GM19025 (cell line): Measurements from ENCODE around the gene PPP6R2.

Experiments used
- ATAC-seq: cut with Tn5 transposase; IDR thresholded peaks from one replicate; pipeline ENCODE4 v1.9.1; 2021; ENCODE audit warnings: mild to moderate bottlenecking, low read depth, moderate library complexity; ENCODE audit not compliant: unreplicated experiment

Gene PPP6R2, protein sequence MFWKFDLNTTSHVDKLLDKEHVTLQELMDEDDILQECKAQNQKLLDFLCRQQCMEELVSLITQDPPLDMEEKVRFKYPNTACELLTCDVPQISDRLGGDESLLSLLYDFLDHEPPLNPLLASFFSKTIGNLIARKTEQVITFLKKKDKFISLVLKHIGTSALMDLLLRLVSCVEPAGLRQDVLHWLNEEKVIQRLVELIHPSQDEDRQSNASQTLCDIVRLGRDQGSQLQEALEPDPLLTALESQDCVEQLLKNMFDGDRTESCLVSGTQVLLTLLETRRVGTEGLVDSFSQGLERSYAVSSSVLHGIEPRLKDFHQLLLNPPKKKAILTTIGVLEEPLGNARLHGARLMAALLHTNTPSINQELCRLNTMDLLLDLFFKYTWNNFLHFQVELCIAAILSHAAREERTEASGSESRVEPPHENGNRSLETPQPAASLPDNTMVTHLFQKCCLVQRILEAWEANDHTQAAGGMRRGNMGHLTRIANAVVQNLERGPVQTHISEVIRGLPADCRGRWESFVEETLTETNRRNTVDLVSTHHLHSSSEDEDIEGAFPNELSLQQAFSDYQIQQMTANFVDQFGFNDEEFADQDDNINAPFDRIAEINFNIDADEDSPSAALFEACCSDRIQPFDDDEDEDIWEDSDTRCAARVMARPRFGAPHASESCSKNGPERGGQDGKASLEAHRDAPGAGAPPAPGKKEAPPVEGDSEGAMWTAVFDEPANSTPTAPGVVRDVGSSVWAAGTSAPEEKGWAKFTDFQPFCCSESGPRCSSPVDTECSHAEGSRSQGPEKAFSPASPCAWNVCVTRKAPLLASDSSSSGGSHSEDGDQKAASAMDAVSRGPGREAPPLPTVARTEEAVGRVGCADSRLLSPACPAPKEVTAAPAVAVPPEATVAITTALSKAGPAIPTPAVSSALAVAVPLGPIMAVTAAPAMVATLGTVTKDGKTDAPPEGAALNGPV

GRCh38 chr22:50342651-50343540, at the start of gene PPP6R2:
Gene PPP6R2 (plus strand): TSS chr22:50343327. CDS start chr22:50393909, 50,582 bp downstream.
- peak; percentile 79 for ATAC-seq

GRCh38 chr22:50293441-50294318, 49.4 kb upstream of the PPP6R2 start:
- no peak for ATAC-seq

- ATAC-seq, result no peak
Measured at GRCh38 chr22:50294319-50294656, 48.8 kb upstream of the PPP6R2 start.

GRCh38 chr22:50296658-50297490, 46.3 kb upstream of the PPP6R2 start:
- no peak for ATAC-seq

- ATAC-seq, result no peak
Measured at GRCh38 chr22:50297510-50298265, 45.4 kb upstream of the PPP6R2 start.

DNA sequence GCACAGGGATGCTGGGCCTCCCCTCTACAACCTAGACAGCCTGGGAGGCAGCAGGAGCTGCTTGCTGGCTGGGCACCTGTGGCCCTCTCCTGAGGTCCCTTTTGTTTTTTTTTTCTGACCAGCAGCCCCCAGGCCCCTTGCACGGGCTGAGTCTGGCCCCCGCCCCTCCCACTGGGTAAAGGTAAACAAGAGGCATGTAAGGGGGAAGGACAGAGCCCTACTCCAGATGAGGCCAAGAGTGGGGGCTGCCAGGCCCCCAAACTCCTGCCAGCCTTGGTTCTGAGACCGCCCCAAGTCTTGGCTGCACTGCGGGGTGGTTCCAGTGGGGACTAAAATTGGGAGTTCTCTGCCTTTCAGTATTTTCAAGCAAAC, 44.9 kb upstream of the PPP6R2 start:
- no peak for ATAC-seq

- no peak for ATAC-seq
Measured at GRCh38 chr22:50298937-50299784, 44.0 kb upstream of the PPP6R2 start.

- ATAC-seq, result no peak
Measured at GRCh38 chr22:50299785-50300619, 43.1 kb upstream of the PPP6R2 start.

DNA sequence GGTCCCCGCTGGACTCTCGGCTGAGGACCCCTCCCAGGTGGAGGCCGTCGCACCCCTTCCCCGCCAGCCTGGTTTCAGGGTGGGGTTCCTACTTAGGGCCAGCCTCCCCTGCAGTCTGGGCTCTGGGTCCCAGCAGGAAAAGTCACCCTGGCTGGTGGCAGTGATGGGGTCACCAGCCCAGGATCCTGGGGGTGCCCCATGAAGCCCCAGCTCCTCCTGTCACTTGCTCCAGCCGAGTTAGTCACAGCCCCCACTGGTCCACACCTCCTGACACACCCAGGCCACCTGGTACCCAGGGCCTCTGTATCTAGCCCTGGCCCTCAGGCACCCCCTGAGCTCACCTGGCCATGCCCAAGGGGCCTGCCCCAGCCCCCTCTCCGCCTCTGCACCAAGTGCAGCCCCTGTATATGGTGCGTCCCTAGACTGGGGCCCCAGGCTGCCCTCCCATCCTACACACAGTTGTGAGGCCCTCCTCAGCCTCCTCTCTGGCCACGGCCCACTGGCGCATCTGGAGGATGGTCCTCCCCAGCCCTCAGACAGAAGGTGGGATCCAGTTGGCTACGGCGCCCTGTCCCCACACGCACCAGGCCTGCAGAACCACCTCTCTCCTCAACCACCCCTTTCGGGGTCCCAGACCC, 42.4 kb upstream of the PPP6R2 start:
- ATAC-seq, result no peak

DNA sequence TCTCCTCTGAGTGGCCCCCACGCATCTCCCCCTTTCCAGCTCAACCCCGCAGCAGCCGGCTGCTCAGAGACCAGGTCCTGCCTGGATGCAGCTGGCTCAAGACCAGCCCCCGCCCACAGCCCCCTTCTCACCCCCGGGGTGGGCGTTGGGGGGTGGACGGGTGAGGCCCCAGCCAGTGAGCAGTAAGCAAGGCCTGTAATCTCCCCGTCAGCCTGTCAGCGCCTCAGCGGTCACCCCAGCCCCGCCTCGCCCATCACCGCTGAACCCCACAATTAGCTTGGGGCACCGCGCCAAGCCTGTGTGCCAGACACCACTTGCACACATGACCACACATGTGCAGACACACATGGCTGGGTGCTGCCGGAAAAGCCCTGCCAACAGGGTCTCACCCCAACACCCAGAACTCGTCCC, 41.5 kb upstream of the PPP6R2 start:
- ATAC-seq, result no peak

DNA sequence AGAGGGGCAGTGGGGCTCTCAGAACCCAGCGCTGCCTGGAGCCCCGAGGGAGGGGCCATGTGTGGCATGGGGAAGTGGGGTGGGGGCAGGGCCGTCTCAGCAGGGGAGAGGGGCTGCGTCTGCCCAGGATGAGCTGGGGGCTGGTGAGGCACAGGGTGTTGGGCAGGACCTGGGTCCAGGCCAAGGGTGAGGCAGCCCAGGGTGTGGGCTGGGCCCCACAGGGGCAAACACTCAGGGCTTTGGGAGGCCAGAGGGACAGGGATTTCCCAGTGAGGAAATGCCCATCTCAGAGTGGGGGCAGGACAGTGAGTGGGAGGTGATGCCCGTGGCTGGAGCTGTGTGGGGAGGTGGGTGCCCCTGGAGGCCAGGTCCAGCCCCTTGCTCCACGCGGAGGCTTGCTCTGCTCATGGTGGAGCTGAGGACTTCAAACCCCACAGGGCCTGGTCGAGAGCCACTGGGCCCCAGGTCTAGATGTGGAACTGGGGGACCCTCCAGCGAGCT, 41.0 kb upstream of the PPP6R2 start:
- no peak for ATAC-seq

- no peak for ATAC-seq
Measured at GRCh38 chr22:50302564-50302963, 40.6 kb upstream of the PPP6R2 start.

GRCh38 chr22:50303515-50303847, 39.6 kb upstream of the PPP6R2 start:
- ATAC-seq, result no peak

DNA sequence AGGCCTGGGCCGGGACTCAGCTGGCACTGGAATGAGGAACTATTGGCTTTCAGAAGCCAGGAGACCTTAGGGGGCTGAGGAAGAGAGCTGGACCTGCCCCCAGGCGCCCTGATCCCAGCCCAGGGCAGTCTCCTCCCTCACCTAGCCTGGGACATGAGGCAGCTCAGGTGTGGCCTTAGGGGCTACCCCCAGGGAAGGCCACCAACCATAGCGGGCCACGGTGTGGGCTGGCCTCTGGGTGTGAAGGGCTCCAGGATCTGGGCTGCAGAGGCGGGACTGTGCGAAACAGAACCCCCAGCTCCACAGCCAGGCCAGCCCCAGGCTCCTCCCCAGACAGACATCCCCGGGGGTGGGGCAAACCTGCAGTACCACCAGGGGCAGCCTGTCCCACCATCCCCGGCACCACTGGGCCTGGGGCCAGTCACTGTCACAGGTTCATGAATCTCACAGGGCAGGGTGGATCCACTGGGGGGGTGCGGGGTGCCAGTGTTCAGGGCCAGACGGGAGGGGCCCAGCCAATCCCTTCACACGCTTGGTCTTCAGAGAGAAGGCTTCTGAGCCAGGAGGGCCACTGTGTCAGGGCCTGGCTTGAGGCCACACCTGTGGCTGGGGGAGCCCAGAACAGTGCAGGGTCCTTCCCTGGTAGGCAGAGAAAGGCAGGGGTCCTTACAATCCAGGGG, 39.1 kb upstream of the PPP6R2 start:
- no peak for ATAC-seq
